Calu3 (cell line): ENCODE results near the gene SNX21. TPM values are rescaled to one million over a fixed set of nuclear protein-coding genes. Genes with fewer than 3 reads are reported as not detected.

ENCODE experiments used
- BruUV-seq: library from RNA; stranded (reverse); fragments of 400-500 nt; replicated peaks from 2 replicates; lab custom pipeline; 2021; lab: Mats Ljungman, UMichigan
- CTCF ChIA-PET: fragments of 300-600 bp; sonication (Branson Sonifier 250); formaldehyde crosslinking; loops from one replicate; lab custom pipeline; 2022; ENCODE audit warnings: antibody characterized with exemption; lab: Charles Lee
- DNase-seq: peaks from one replicate; pipeline ENCODE4 v3.0.0; 2022
- H3K27ac Mint-ChIP-seq: one replicate; pipeline ENCODE4 v1.8.0; 2022; ENCODE audit warnings: mixed read lengths; ENCODE audit not compliant: unreplicated experiment
- H3K27me3 Mint-ChIP-seq: one replicate; pipeline ENCODE4 v1.8.0; 2022; ENCODE audit warnings: mixed read lengths; ENCODE audit not compliant: unreplicated experiment
- H3K36me3 Mint-ChIP-seq: one replicate; pipeline ENCODE4 v1.8.0; 2022; ENCODE audit warnings: mild to moderate bottlenecking, moderate library complexity, mixed read lengths; ENCODE audit not compliant: insufficient read depth, unreplicated experiment
- H3K4me1 Mint-ChIP-seq: one replicate; pipeline ENCODE4 v1.8.0; 2022; ENCODE audit warnings: mild to moderate bottlenecking, low read depth, mixed read lengths; ENCODE audit not compliant: unreplicated experiment
- H3K4me3 Mint-ChIP-seq: one replicate; pipeline ENCODE4 v1.8.0; 2022; ENCODE audit warnings: mild to moderate bottlenecking, low read depth, moderate library complexity, mixed read lengths; ENCODE audit not compliant: unreplicated experiment
- H3K9me3 Mint-ChIP-seq: one replicate; pipeline ENCODE4 v1.8.0; 2022; ENCODE audit warnings: low read depth, mixed read lengths; ENCODE audit not compliant: unreplicated experiment
- intact Hi-C: fragments of 100-400 bp; cut with micrococcal nuclease; formaldehyde crosslinking; loops from one replicate; pipeline ENCODE4 v1.10.0; 2022; ENCODE audit not compliant: unreplicated experiment
- total RNA-seq: library from RNA; stranded (reverse); gene quantifications from 2 replicates; pipeline ENCODE4 v1.2.3, GENCODE V29; 2022
- TF ChIP-seq, protein P1 (sequence below): fragments of 200-600 bp; IDR thresholded peaks from one replicate; pipeline ENCODE4 v1.8.0; 2022; ENCODE audit warnings: antibody characterized with exemption; ENCODE audit not compliant: unreplicated experiment

Gene SNX21
- total RNA-seq, 1 experiment from 2014 or later, result 8.7 TPM

DNA sequence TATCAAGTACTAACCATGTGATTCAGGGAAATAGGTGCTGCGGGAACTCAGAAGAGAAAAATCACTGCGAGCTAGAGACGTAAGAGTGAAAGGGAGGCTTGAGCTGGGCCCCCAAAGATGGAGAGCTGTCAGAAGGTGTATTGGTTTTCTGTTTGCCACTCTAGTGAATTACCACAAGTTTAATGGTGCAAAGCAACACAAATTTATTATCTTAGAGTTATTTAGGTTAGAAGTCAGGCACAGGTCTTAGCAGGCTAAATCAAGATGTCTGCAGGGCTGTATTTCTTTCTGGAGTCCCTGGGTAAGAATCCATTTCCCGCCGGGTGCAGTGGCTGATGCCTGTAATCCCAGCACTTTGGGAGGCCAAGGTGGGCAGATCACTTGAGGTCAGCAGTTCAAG lies 26.3 kb downstream of the SNX21 start:
- H3K36me3 Mint-ChIP-seq, result peaks cover 26% of the 10 kb centered on the region
- H3K4me1 Mint-ChIP-seq, result peaks cover 38% of the 10 kb centered on the region
- intact Hi-C loops, result no loop called here
- no peak overlapping the region for H3K27ac Mint-ChIP-seq
- H3K27me3 Mint-ChIP-seq, result no peaks in the 10 kb centered on the region
- TF ChIP-seq, protein P1, sequence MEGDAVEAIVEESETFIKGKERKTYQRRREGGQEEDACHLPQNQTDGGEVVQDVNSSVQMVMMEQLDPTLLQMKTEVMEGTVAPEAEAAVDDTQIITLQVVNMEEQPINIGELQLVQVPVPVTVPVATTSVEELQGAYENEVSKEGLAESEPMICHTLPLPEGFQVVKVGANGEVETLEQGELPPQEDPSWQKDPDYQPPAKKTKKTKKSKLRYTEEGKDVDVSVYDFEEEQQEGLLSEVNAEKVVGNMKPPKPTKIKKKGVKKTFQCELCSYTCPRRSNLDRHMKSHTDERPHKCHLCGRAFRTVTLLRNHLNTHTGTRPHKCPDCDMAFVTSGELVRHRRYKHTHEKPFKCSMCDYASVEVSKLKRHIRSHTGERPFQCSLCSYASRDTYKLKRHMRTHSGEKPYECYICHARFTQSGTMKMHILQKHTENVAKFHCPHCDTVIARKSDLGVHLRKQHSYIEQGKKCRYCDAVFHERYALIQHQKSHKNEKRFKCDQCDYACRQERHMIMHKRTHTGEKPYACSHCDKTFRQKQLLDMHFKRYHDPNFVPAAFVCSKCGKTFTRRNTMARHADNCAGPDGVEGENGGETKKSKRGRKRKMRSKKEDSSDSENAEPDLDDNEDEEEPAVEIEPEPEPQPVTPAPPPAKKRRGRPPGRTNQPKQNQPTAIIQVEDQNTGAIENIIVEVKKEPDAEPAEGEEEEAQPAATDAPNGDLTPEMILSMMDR, result no peak
- no TSS peak for BruUV-seq
- CTCF ChIA-PET, result no interaction called here
- no peak for DNase-seq
- H3K9me3 Mint-ChIP-seq, result peaks cover 3% of the 10 kb centered on the region
- no peak overlapping the region for H3K4me3 Mint-ChIP-seq

- DNase-seq, result no peak
- TF ChIP-seq, protein P1, result no peak
- Mint-ChIP-seq H3K27ac (no peak overlapping the region), H3K36me3 (peaks cover 26% of the 10 kb centered on the region), H3K27me3 (no peaks in the 10 kb centered on the region), H3K9me3 (peaks cover 3% of the 10 kb centered on the region), H3K4me1 (peaks cover 38% of the 10 kb centered on the region), H3K4me3 (no peak overlapping the region)
- CTCF ChIA-PET, result no interaction called here
- intact Hi-C loops, result no loop called here
- BruUV-seq, result no TSS peak
Measured at GRCh38 chr20:45860560-45861220, 27.1 kb downstream of the SNX21 start.

GRCh38 chr20:45861221-45862075 lies 27.8 kb downstream of the SNX21 start:
- peaks cover 3% of the 10 kb centered on the region for H3K9me3 Mint-ChIP-seq
- no peak overlapping the region for H3K4me3 Mint-ChIP-seq
- H3K27ac Mint-ChIP-seq, result no peak overlapping the region
- BruUV-seq, result no TSS peak
- H3K27me3 Mint-ChIP-seq, result no peaks in the 10 kb centered on the region
- CTCF ChIA-PET, result no interaction called here
- peaks cover 21% of the 10 kb centered on the region for H3K36me3 Mint-ChIP-seq
- peak; percentile 30 for DNase-seq
- H3K4me1 Mint-ChIP-seq, result peaks cover 38% of the 10 kb centered on the region
- intact Hi-C loops, result no loop called here
- TF ChIP-seq, protein P1, result no peak

DNA sequence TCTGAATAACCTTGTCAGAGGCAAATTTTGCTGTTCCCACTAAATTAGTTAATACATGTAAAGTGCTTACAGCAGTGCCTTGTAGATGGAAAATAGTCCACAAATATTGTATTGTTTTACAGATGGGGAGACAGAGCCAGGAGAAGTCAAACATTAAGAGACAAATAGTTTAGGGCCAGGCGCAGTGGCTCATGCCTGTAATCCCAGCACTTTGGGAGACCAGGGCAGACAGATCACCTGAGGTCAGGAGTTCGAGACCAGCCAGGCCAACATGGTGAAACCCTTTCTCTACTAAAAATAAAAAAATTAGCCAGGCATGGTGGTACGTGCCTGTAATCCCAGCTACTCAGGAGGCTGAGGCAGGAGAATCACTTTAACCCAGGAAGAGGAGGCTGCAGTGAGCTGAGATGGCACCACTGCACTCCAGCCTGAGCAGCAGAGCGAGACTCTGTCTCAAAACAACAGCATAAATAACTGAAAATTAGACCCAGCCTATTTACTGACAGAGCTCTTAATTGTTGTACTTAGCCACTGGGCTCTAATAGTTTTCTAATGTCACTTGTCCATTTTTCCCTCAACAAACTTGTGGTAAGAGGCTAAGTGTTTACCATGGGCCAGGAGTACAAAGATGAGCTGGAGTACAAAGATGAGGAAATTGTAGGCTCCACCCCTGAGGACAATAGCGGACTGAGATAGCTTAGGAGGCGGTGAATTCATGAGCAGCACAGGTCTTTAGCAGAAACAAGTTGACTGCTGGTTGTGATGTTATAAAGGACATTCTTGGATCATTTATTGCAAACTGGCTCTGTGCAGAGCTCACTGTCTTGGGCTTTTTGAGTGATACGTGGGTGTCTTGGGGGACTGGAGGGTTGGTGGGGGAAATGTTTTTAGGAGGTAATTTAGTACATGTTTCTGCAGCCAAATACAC lies 30.2 kb downstream of the SNX21 start:
- TF ChIP-seq, protein P1, result no peak
- CTCF ChIA-PET, result interaction anchor here (1.3 kb wide), 1 partner anchor 8 kb away, joined by 3 read pairs; no protein-coding TSS in a partner anchor
- intact Hi-C loops, result no loop called here
- Mint-ChIP-seq H3K27ac (no peak overlapping the region), H3K9me3 (peaks cover 3% of the 10 kb centered on the region), H3K4me1 (peaks cover 36% of the 10 kb centered on the region), H3K27me3 (no peaks in the 10 kb centered on the region), H3K36me3 (no peaks in the 10 kb centered on the region), H3K4me3 (no peak overlapping the region)
- no TSS peak for BruUV-seq
- DNase-seq, result no peak
